SK-N-SH treated with all-trans-retinoic acid at 6 μM for 48 hours (cell line): Measurements from ENCODE around the gene FBXL14.

Experiments
- ZFP30 ChIP-seq: fragments of 450-650 bp; formaldehyde crosslinking; IDR thresholded peaks from 2 replicates; pipeline ENCODE4 v1.5.0; 2022; ENCODE audit warnings: mild to moderate bottlenecking, moderate library complexity
- TF ChIP-seq, protein P1 (sequence below): fragments of 250-450 bp; sonication (Bioruptor Pico); IDR thresholded peaks from 2 replicates; pipeline ENCODE4 v1.8.0; 2021; ENCODE audit warnings: low read depth, mild to moderate bottlenecking, moderate library complexity, borderline replicate concordance

FBXL14 gene

DNA sequence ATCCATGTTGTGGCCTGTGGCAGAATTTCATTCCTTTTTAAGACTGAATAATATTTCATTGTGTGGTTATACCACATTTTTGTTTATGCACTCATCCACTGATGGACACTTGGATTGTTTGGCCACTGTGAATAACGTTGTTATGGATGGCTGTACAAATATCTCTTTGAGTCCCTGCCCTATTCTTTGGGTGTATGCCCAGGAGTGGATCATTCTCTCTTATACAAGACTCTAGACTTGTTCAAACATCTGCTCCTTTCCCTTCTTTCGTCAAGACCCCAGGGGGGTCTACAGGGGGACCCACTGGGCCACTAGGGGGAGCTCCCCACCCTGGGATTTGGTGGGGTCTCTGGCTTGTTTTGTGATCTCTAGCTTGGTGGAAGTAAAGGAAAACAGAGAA lies 77.4 kb downstream of the FBXL14 start (continued):
- TF ChIP-seq, protein P1, sequence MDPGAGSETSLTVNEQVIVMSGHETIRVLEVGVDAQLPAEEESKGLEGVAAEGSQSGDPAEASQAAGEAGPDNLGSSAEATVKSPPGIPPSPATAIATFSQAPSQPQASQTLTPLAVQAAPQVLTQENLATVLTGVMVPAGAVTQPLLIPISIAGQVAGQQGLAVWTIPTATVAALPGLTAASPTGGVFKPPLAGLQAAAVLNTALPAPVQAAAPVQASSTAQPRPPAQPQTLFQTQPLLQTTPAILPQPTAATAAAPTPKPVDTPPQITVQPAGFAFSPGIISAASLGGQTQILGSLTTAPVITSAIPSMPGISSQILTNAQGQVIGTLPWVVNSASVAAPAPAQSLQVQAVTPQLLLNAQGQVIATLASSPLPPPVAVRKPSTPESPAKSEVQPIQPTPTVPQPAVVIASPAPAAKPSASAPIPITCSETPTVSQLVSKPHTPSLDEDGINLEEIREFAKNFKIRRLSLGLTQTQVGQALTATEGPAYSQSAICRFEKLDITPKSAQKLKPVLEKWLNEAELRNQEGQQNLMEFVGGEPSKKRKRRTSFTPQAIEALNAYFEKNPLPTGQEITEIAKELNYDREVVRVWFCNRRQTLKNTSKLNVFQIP = no peak
- TF ChIP-seq ZFP30 = no peak
